NCI-H1436 treated with DMSO at 0.1 percent for 48 hours (cell line): ENCODE measurements around the gene NOVA2.
A peak's percentile ranks its signal among the peaks of the same experiment; 100 is the strongest.
"Not testable (repeated sequence)": the region's sequence is repeated elsewhere in the genome, so short reads cannot be mapped to it uniquely, and the experiment has no call there.

ENCODE experiments used
- DNase-seq: peaks from one replicate; lab custom pipeline; 2025; lab: John Stamatoyannopoulos, UW

NOVA2 gene

GRCh38 chr19:45895983-45896599 is 77.6 kb downstream of the NOVA2 start:
- not testable (repeated sequence) for DNase-seq

- no peak for DNase-seq
These were observed 78.1 kb downstream of the NOVA2 start for GRCh38 chr19:45895519-45895972.

GRCh38 chr19:45890877-45891276 is 82.8 kb downstream of the NOVA2 start:
- DNase-seq, result no peak

GRCh38 chr19:45889210-45889885 is 84.3 kb downstream of the NOVA2 start:
- no peak for DNase-seq

- no peak for DNase-seq
These were observed 86.4 kb downstream of the NOVA2 start for GRCh38 chr19:45887200-45887710.

GRCh38 chr19:45886427-45887199 is 87.1 kb downstream of the NOVA2 start:
- peak; percentile 63 for DNase-seq

- DNase-seq, result no peak
These were observed 87.9 kb downstream of the NOVA2 start, which contains the start of gene IRF2BP1 for GRCh38 chr19:45885556-45886426. TSS of gene IRF2BP1 (minus strand) at chr19:45886141. CDS start at chr19:45885774, 367 bp downstream.

- DNase-seq, result no peak
These were observed 88.7 kb downstream of the NOVA2 start for GRCh38 chr19:45884682-45885555.

- no peak for DNase-seq
These were observed 89.6 kb downstream of the NOVA2 start for GRCh38 chr19:45883881-45884681.
